MCF 10A (cell line): Measurements from ENCODE around the gene GMDS. TPM values are rescaled to one million over a fixed set of nuclear protein-coding genes. Genes with fewer than 3 reads are reported as not detected.
A peak's percentile ranks its signal among the peaks of the same experiment; 100 is the strongest.

Experiments used
- BruUV-seq: library from RNA; stranded (reverse); fragments of 400-500 nt; replicated peaks from 2 replicates; lab custom pipeline; 2021; lab: Mats Ljungman, UMichigan
- CTCF ChIA-PET: fragments of 300-600 bp; sonication (Branson Sonifier 250); formaldehyde crosslinking; extraction: SDS; loops from one replicate; lab custom pipeline; 2021; ENCODE audit warnings: antibody characterized with exemption, inconsistent platforms; lab: Yijun Ruan, JAX
- POLR2A ChIA-PET: fragments of 300-600, 350-650 bp; sonication (Branson Sonifier 250); formaldehyde crosslinking; extraction: SDS; loops from one replicate; lab custom pipeline; 2020; ENCODE audit warnings: antibody characterized with exemption, inconsistent platforms; lab: Yijun Ruan, JAX
- DNase-seq: peaks from one replicate; pipeline ENCODE4 v3.0.0-alpha.2; 2018; ENCODE audit not compliant: unreplicated experiment
- H3K27ac Mint-ChIP-seq: one replicate; pipeline ENCODE4 v1.8.0; 2022; ENCODE audit warnings: mild to moderate bottlenecking, low read depth, mixed read lengths; ENCODE audit not compliant: unreplicated experiment
- H3K27me3 Mint-ChIP-seq: one replicate; pipeline ENCODE4 v1.8.0; 2022; ENCODE audit warnings: mixed read lengths; ENCODE audit not compliant: insufficient read depth, unreplicated experiment
- H3K36me3 Mint-ChIP-seq: one replicate; pipeline ENCODE4 v1.8.0; 2022; ENCODE audit warnings: mild to moderate bottlenecking, moderate library complexity, mixed read lengths; ENCODE audit not compliant: insufficient read depth, unreplicated experiment
- H3K4me1 Mint-ChIP-seq: one replicate; pipeline ENCODE4 v1.8.0; 2022; ENCODE audit warnings: mixed read lengths; ENCODE audit not compliant: insufficient read depth, unreplicated experiment
- H3K4me3 Mint-ChIP-seq: one replicate; pipeline ENCODE4 v1.8.0; 2022; ENCODE audit warnings: mild to moderate bottlenecking, moderate library complexity, mixed read lengths; ENCODE audit not compliant: unreplicated experiment
- H3K9me3 Mint-ChIP-seq: one replicate; pipeline ENCODE4 v1.8.0; 2022; ENCODE audit warnings: mixed read lengths; ENCODE audit not compliant: unreplicated experiment
- CTCF ChIP-seq: fragments of 200-600 bp; IDR thresholded peaks from one replicate; pipeline ENCODE4 v1.8.0; 2022; ENCODE audit warnings: antibody characterized with exemption, mild to moderate bottlenecking; ENCODE audit not compliant: unreplicated experiment
- intact Hi-C: fragments of 100-400 bp; cut with micrococcal nuclease; formaldehyde crosslinking; loops from 2 replicates; pipeline ENCODE4 v1.14.1; 2022
- total RNA-seq: library from RNA; stranded (reverse); gene quantifications from 2 replicates; pipeline ENCODE4 v1.2.3, GENCODE V29; 2022

Gene GMDS
- total RNA-seq, 1 experiment from 2014 or later, result 24.9 TPM

- H3K27ac Mint-ChIP-seq, result no peak overlapping the region
- no peaks in the 10 kb centered on the region for H3K9me3 Mint-ChIP-seq
- DNase-seq, result no peak
- H3K27me3 Mint-ChIP-seq, result no peaks in the 10 kb centered on the region
- peak overlapping the region; percentile 69 for H3K4me3 Mint-ChIP-seq
- CTCF ChIA-PET, result interaction anchor here (0.6 kb wide), 1 partner anchor 892 kb away, joined by 3 read pairs; no protein-coding TSS in a partner anchor
- intact Hi-C loops, result no loop called here
- H3K4me1 Mint-ChIP-seq, result no peaks in the 10 kb centered on the region
- no peaks in the 10 kb centered on the region for H3K36me3 Mint-ChIP-seq
- no peak for TF ChIP-seq CTCF
- no TSS peak for BruUV-seq
- POLR2A ChIA-PET, result interaction anchor here (0.7 to 1.2 kb wide), 2 partner anchors 13 to 29 kb away, joined by 3 read pairs; no protein-coding TSS in a partner anchor
Observed at GRCh38 chr6:1624851-1625781, 620.3 kb downstream of the GMDS start.

GRCh38 chr6:1624058-1624850 lies 621.2 kb downstream of the GMDS start:
- Mint-ChIP-seq H3K27ac (no peak overlapping the region), H3K4me1 (no peaks in the 10 kb centered on the region), H3K4me3 (peak overlapping the region; percentile 69), H3K36me3 (no peaks in the 10 kb centered on the region), H3K27me3 (no peaks in the 10 kb centered on the region), H3K9me3 (no peaks in the 10 kb centered on the region)
- intact Hi-C loops, result no loop called here
- POLR2A ChIA-PET, result interaction anchor here (1.2 kb wide), 1 partner anchor 12 kb away, joined by 3 read pairs; no protein-coding TSS in a partner anchor
- no TSS peak for BruUV-seq
- DNase-seq, result no peak
- TF ChIP-seq CTCF, result no peak
- CTCF ChIA-PET, result interaction anchor here (0.6 kb wide), 1 partner anchor 61 kb away, joined by 3 read pairs; no protein-coding TSS in a partner anchor

GRCh38 chr6:1623769-1624057 lies 621.7 kb downstream of the GMDS start:
- ChIA-PET CTCF (interaction anchor here (0.6 kb wide), 1 partner anchor 62 kb away, joined by 3 read pairs; no protein-coding TSS in a partner anchor), POLR2A (interaction anchor here (1.2 kb wide), 1 partner anchor 12 kb away, joined by 3 read pairs; no protein-coding TSS in a partner anchor)
- intact Hi-C loops, result no loop called here
- Mint-ChIP-seq H3K27me3 (no peaks in the 10 kb centered on the region), H3K27ac (no peak overlapping the region), H3K4me1 (no peaks in the 10 kb centered on the region), H3K9me3 (no peaks in the 10 kb centered on the region), H3K4me3 (peak overlapping the region; percentile 35), H3K36me3 (no peaks in the 10 kb centered on the region)
- BruUV-seq, result no TSS peak
- DNase-seq, result no peak
- TF ChIP-seq CTCF, result no peak
